Hair follicle dermal papilla cell (primary cell): Measurements from ENCODE around the gene PROM2. TPM values are rescaled to one million over a fixed set of nuclear protein-coding genes. Genes with fewer than 3 reads are reported as not detected.

ENCODE experiments used
- total RNA-seq: library from RNA; depleted of rRNA; stranded (reverse); fragments of >200 nt; gene quantifications from 2 replicates; pipeline ENCODE4 v1.2.3, GENCODE V29; 2012

PROM2 gene, protein sequence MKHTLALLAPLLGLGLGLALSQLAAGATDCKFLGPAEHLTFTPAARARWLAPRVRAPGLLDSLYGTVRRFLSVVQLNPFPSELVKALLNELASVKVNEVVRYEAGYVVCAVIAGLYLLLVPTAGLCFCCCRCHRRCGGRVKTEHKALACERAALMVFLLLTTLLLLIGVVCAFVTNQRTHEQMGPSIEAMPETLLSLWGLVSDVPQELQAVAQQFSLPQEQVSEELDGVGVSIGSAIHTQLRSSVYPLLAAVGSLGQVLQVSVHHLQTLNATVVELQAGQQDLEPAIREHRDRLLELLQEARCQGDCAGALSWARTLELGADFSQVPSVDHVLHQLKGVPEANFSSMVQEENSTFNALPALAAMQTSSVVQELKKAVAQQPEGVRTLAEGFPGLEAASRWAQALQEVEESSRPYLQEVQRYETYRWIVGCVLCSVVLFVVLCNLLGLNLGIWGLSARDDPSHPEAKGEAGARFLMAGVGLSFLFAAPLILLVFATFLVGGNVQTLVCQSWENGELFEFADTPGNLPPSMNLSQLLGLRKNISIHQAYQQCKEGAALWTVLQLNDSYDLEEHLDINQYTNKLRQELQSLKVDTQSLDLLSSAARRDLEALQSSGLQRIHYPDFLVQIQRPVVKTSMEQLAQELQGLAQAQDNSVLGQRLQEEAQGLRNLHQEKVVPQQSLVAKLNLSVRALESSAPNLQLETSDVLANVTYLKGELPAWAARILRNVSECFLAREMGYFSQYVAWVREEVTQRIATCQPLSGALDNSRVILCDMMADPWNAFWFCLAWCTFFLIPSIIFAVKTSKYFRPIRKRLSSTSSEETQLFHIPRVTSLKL
- 0.36 and 0.97 TPM in 2 replicates for total RNA-seq

DNA sequence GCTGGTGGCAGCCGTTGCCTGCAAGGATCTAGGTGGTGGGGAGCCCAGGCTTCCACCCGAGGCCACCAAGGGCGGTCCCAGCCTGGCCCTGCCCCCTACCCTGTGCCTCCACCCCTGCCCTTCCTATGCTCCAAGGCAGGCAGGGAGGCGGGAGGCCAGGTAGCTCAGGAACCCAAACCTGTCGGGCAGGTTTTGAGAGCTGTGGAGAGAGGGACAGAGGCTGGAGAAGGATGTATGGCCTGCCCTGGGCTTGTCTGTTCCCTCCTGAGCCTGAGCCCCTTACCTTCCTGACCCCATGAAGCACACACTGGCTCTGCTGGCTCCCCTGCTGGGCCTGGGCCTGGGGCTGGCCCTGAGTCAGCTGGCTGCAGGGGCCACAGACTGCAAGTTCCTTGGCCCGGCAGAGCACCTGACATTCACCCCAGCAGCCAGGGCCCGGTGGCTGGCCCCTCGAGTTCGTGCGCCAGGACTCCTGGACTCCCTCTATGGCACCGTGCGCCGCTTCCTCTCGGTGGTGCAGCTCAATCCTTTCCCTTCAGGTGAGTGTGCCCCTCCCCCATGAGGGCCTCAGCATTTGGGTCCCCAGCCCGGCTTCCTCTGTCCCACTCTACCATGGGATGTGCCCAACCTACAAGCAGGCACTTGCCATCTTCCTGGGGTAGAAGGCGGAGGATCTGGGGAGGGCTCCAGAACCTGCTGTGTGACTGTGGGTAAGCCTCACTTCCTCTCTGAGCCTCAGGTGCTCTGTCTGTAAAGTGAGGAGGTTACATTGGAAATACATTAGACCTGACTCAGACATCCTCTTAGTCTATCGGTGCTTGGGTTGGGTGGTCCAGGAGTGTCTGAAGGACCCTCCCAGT lies at the start of gene PROM2:
PROM2 (plus strand) TSS at position 159 of the 860 bp plus-strand sequence; CDS start at position 296, 137 bp downstream.

DNA sequence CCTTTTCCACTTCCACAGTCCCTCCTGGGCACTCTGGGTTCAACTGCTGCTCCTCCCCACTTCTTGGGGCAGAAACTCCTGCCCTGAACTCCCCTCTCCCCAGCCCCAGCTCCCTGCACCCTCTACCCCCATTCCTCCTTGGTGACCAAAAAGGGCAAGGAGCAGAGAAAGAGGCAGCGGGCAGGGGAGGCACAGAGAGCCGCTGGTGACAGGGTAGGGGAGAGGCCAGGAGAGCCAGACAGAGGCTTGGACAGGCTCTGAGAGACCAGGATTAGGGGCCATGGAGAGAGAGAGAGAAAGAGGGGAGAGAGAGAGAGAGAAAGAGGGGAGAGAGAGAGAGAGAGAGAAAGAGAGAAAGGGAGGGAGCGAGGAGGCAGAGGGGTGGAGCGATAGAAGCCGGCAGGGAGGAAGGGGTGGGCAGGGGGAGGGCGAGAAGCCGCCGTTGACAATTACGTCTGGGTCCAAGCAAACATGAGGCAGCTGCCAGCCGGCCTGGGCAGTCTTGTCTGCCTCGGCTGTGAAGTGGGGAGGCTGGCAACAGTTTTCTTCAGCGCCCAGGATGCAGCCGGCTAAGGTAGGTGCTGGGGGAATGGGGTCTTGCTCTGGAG lies 22.7 kb downstream of the PROM2 start, which contains the start of gene KCNIP3:
KCNIP3 (plus strand) TSS at position 468 of the 608 bp plus-strand sequence; CDS start at position 560, 92 bp downstream.

Other genes with a start within 250 kb of the PROM2 start
- gene MAL, start 248.7 kb upstream of the PROM2 start, total RNA-seq: not detected in 2 replicates
- gene MRPS5, start 152.6 kb upstream of the PROM2 start, total RNA-seq: 28.1 and 31.2 TPM in 2 replicates
- gene ZNF514, start 114.6 kb upstream of the PROM2 start, total RNA-seq: 14.0 and 18.3 TPM in 2 replicates
- gene ZNF2, start 108.6 kb upstream of the PROM2 start, total RNA-seq: 5.5 and 6.2 TPM in 2 replicates
- gene ZNF892, start 66.9 kb upstream of the PROM2 start, total RNA-seq: 4.9 and 9.1 TPM in 2 replicates
- gene KCNIP3, start 22.9 kb downstream of the PROM2 start, total RNA-seq: 25.6 and 26.0 TPM in 2 replicates
- 25.0 and 26.7 TPM in 2 replicates for gene FAHD2A, start 128.3 kb downstream of the PROM2 start, total RNA-seq
- gene TRIM43B, start 210.3 kb downstream of the PROM2 start, total RNA-seq: not detected in 2 replicates